Measurements from ENCODE around the gene C5.
A peak's percentile ranks its signal among the peaks of the same experiment; 100 is the strongest.
"Not testable (repeated sequence)": the region's sequence is repeated elsewhere in the genome, so short reads cannot be mapped to it uniquely, and the experiment has no call there.

Gene C5

GRCh38 chr9:121048175-121048574 is 1.9 kb downstream of the C5 start:
- DNase-seq: no peak

DNA sequence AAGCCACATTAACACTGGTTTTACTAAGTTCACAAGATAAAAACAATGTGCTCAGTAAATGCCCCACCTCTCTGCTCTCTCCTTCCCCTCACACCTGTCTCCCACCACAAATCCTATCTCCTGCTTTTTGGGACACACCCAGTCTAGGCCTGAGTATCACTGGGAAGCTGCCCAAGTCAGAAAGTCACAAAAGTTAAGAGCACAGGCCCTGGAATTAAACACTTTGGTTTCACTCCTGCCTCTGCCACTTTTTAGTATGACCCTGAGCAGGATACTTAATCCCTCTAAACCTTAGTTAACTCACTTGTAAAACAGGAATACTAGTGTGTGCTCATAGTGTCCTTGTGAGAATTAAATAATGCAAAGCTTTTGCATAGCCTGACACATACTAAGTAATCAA is 11.3 kb downstream of the C5 start:
- no peak for DNase-seq

DNA sequence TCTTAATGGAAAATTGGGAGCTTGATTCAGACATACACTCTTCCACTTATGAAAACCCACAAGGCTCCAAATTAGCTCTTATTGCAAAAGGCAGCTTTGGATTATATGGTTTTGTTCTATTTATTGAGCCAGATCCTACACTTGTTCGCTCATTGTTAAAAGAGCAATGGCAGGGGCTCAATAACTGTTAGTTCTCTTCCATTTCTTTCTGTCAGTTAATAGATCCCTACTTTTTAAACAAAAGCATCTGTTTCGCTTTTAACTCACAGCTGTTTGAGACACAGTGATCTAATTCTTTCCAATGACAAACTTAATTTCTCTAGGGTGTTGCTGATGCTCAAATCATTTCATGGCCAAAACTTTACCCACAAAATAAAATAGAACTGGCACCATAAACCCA is 11.7 kb downstream of the C5 start:
- DNase-seq: no peak

DNA sequence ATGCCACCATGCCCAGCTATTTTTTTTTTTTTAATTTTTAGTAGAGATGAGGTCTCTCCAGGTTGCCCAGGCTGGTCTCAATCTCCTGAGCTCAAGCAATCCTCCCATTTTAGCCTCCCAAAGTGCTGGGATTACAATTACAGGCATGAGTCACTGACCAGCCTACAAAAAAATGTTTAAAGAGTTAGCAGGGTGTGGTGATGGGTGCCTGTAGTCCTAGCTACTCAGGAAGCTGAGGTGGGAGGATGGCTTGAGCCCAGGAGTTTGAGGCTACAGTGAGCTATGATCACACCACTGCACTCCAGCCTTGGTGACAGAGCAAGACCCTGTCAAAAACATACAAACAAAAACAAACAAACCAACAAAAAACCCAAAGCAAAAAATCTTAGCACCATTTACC is 14.4 kb downstream of the C5 start:
- DNase-seq: not testable (repeated sequence)

GRCh38 chr9:121034529-121034928 is 15.5 kb downstream of the C5 start:
- DNase-seq: no peak

DNA sequence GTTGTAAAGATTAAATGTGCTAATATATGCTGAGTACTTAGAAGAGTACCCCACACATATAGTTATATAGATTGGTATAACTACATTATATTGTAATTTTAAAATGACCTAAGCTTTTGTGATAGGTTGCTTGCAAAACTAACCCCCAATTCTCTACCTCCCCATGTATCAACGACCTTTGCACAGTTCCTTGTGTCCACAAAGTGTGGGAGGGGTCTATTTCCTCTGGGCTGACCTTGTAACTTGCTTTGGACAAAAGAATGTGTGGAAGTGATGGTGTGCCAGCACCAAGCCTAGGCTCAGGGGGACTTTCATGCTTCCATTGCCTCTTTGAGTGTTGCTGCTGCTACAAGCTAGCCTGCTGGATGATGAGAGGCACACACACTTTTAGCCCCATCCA is 20.6 kb downstream of the C5 start:
- no peak for DNase-seq

DNA sequence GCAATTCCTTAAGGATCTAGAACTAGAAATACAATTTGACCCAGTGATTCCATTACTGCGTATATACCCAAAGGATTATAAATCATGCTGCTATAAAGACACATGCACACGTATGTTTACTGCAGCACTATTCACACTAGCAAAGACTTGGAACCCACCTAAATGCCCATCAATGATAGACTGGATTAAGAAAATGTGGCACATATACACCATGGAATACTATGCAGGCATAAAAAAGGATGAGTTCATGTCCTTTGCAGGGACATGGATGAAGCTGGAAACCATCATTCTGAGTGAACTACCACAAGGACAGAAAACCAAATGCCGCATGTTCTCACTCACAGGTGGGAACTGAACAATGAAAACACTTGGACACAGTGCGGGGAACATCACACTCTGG is 21.8 kb downstream of the C5 start:
- DNase-seq: not testable (repeated sequence)

- DNase-seq: no peak
Observed at GRCh38 chr9:121026768-121027167, 23.3 kb downstream of the C5 start.

- DNase-seq: no peak
Observed at GRCh38 chr9:121026260-121026691, 23.8 kb downstream of the C5 start.

- no peak for DNase-seq
Observed at GRCh38 chr9:121024237-121024636, 25.8 kb downstream of the C5 start.

DNA sequence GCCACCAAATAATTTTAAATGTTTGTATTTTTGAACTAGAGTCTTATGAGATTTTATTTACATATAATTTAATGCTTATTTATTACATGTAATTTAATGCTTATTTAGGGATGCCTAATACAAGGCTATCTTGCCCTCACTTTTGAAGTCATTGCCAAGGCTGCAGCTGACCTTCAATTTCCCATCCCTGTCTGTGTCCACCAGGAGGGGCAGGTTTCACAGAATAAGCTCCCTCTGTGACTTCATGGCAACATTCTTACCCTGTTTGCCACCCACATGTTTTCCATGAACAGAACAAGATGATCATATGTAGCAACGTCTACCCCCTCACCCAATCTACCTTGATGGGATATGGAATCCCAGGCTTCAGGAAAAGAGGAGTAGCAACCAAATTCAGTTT is 27.0 kb downstream of the C5 start:
- no peak for DNase-seq

DNA sequence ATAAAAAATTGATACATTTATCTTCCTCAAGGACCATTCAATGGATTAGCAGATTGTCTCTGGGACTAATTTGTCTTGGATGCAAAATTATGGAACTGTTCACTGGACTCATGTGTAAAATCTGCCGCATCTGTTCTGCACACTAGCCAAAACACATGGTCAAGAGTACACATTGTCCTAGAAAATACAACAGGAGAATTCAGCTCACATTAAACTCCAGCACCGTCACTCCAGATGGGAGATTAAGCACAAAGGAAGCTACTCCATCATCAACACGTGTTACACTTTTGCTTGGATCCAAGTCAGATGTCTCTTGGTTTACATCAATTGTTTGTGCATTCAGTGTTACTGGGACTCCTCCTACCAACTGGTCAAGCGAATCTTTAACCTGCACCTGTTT is 28.8 kb downstream of the C5 start:
- DNase-seq: no peak

DNA sequence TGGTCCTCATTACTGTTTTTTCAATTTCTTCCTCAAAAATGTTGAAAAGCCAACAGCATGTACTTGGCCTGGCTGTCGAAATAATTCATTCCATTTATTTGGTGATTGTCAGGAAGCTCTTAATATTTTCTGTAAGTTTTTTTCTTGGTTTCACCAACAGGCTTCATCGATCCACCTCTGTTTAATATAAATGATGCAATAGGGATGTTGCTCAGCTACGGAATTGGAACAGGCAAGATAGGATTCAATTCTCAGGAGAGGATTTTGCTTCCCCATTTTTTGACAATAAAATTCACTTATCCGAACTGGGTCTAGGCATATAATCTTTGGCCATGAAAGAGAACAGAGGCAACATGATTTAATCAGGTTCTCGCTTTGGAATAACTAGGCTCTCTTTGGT is 30.8 kb downstream of the C5 start:
- DNase-seq: no peak

GRCh38 chr9:121013911-121014310 is 36.2 kb downstream of the C5 start:
- DNase-seq: no peak

- no peak for DNase-seq
Observed at GRCh38 chr9:121009650-121010049, 40.4 kb downstream of the C5 start.

DNA sequence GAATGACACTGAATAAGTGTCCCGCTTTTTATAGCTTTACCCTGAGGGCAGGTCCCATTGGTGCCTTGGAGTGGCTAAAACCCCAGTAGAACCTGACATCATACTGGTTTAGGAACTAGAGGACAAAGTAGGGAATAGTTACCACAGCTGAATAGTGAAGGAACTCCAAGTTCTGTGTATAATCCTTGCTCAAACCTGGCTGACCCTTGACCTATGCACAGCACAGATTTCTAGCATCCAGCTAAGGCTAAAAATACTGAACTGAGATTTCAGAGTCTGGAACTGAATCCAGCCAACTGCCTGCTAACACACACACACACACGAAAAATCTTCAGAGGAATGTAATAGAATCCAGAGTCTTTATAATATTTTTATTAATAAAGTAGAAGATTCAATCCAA is 50.8 kb downstream of the C5 start:
- no peak for DNase-seq

DNA sequence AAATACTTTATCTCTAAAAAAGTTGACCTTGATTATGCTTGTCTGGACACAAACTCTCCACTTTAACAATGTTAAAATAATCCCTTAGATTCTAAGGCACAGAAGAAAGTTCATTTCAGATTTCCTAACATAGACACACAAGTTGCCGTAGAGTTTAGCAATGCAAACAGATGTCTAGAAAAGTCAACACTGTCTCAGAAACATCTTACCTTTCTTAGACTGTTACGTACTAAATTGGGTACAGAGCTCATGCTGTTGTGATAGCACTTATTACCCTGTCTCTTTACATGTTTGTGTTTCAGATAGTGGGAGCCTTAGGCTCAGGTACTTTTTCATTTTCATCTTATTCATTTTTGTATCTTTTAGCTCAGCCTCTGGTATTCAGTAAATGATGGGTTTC is 52.0 kb downstream of the C5 start:
- no peak for DNase-seq

DNA sequence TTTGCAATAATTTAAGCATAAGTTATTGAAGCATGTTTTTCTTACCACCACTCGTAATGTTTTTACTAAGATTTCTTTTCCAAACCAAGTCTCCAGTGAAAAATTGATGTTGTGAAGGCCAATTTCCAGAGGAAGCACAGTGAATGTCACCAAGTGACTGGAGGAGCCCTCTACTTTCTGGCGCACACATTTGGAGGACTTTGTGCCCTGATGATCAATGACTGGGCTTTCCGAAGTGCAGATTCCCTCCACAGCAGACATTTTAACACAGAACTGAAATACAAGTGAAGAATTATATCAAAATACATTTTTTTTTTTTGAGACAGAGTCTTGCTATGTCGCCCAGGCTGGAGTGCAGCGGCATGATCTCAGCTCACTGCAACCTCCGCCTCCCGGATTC is 52.6 kb downstream of the C5 start:
- no peak for DNase-seq

GRCh38 chr9:120996409-120996808 is 53.7 kb downstream of the C5 start:
- DNase-seq: no peak

DNA sequence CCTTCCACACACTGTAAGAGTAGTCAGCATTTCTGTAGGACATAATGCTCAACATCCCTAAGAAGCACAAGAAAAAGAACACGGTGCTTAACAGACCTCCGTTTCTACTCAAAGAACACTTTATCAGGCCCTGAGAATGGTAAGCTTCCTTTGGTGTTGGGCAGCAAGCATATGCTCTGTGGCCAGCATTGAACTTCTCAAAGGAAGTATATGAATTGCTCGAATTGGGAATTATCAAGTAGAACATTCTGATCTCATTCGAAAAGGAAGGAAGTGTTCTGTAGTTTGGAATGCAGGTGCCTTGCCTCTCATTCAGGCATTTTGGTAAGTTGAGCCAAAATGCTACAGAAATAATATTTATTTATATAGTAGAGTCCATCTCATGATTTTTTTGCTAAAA is 61.0 kb downstream of the C5 start:
- DNase-seq: no peak

- peak in 1 of 2 experiments; percentile 29 for DNase-seq
Observed at GRCh38 chr9:120985819-120986222, 64.3 kb downstream of the C5 start.

DNA sequence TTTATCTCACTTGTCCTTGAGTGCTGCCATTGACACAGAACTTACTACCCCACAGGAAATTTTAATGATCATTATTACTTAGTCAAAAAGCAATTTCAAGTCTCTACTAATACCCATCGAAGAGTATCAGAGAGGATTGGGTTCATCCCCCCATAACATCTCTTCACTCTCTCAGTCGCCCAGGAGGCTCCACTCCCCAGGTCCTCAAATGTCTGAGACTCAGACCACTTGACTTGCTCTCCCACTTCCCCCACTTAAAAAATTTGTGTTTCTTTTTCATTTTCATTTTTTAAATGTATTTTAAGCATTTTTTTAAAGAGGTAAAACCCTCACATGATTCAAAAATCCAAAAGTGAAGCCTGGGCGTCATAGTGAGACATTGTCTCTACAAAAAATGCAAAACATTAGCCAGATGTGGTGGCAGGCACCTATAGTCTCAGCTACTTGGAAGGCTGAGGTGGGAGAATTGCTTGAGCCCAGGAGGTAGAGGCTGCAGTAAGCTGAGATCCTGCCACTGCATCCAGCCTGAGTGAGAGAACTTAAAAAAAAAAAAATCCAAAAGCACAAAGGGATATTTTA is 66.7 kb downstream of the C5 start:
- DNase-seq: no peak

- DNase-seq: no peak
Observed at GRCh38 chr9:120982836-120983235, 67.2 kb downstream of the C5 start.

GRCh38 chr9:120980951-120981350 is 69.1 kb downstream of the C5 start:
- no peak for DNase-seq

DNA sequence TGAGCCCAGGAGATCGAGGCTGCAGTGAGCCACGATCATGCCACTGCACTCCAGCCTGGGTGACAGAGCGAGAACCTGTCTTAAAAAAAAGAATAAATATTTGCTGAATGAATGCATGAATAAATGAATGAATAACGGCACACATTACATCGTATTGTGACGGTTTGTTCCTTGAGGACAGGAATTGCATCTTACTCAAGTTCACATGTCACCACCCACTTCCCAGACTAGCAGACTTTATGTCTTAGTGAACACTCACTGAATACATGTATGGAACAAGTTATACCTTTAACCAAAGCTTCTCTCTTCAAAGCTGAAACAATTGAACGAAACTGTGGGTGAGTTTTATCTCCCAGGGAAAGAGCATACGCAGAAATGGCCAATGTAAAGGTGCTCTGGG is 70.3 kb downstream of the C5 start:
- DNase-seq: no peak

GRCh38 chr9:120978987-120979386 is 71.1 kb downstream of the C5 start:
- no peak for DNase-seq

Data from NCI-H446 (cell line).